HG03066 (cell line): ENCODE results near the gene ZNF740.

Experiments
- ATAC-seq: cut with Tn5 transposase; IDR thresholded peaks from one replicate; pipeline ENCODE4 v1.9.1; 2021; ENCODE audit warnings: low read depth; ENCODE audit not compliant: unreplicated experiment

The ZNF740 gene

GRCh38 chr12:53241623-53242412, 61.3 kb downstream of the ZNF740 start:
- ATAC-seq = no peak

- ATAC-seq = no peak
Observed at GRCh38 chr12:53244337-53244736, 63.8 kb downstream of the ZNF740 start.
